Adrenal gland (tissue), 5 donors: ENCODE measurements around the gene ALDH3B1.

Experiments
- CTCF ChIP-seq, 6 experiments: fragments of 450-650 bp in 4 of 6; fragments of 200-600 bp in 2 of 6; sonication (generic) in 1 of 6; IDR thresholded peaks; 1 replicate in 5 of 6; 2 replicates in 1 of 6; pipeline versions ENCODE4 v1.5.1 to v1.8.0; 2016 to 2021; ENCODE audit warnings: antibody characterized with exemption in 6 of 6, mild to moderate bottlenecking in 2 of 6, moderate library complexity in 1 of 6
- POLR2A ChIP-seq, 2 donors: fragments of 450-650 bp; IDR thresholded peaks; one replicate each; pipeline ENCODE4 v1.6.1; 2017; ENCODE audit warnings: antibody characterized with exemption in 2 of 2, mild to moderate bottlenecking in 2 of 2, moderate library complexity in 1 of 2
- donor health status: DM: no; HTN: no; CAD: no.

- TF ChIP-seq CTCF (IDR thresholded peaks at IDR 0.05) (no peak), POLR2A (IDR thresholded peaks at IDR 0.05) (no peak)
Observed at GRCh38 chr11:68028802-68029545, 18.8 kb downstream of the ALDH3B1 start.
